Astrocyte of the cerebellum (primary cell): ENCODE results near the gene NAPSA.

ENCODE experiments used
- DNase-seq: peaks from one replicate; pipeline ENCODE4 v3.0.0-alpha.2; 2011; ENCODE audit warnings: low read depth
- H3K4me3 ChIP-seq: 2 replicates; pipeline ENCODE4 v1.5.1; 2011; ENCODE audit warnings: mild to moderate bottlenecking, low read depth, low read length, moderate library complexity
- CTCF ChIP-seq: IDR thresholded peaks from 2 replicates; pipeline ENCODE4 v1.5.1; 2012; ENCODE audit warnings: low read length, low read depth, moderate library complexity, mild to moderate bottlenecking; ENCODE audit errors: missing control alignments
- in situ Hi-C: cut with HindIII; loops from 2 replicates; pipeline ENCODE4 v1.10.0; 2017; ENCODE audit warnings: low sequenced_read_pairs

NAPSA gene

GRCh38 chr19:50318438-50318837 lies 47.0 kb downstream of the NAPSA start:
- no peak overlapping the region for H3K4me3 ChIP-seq
- in situ Hi-C loops: no loop called here
- DNase-seq: no peak

DNA sequence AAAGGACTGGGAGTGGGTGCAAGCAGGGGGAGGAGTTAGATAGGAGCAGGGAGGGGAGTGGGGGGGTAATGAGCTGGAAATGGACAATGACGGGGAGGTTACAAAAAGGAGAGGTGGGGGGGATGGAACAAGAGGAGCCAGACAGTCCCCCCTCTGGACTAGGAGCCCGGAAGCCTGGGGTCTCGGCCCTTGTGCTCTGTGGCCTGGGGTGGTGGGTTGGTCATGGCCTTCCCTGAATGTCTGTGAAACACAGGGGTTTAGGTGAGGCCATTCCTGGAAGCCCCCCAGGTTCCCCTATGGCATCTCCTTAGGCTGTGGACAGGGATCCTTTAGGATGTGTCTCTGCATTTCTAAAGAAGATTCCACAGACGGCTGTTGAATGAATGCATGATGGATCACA lies 48.3 kb downstream of the NAPSA start:
- no peak for DNase-seq
- in situ Hi-C loops: no loop called here
- no peak overlapping the region for H3K4me3 ChIP-seq
- no peak for TF ChIP-seq CTCF

More at GRCh38 chr19:50318438-50318837, 47.0 kb downstream of the NAPSA start:
- no peak for TF ChIP-seq CTCF

GRCh38 chr19:50315773-50316448 lies 49.5 kb downstream of the NAPSA start:
- peak overlapping the region; percentile 3 for H3K4me3 ChIP-seq
- in situ Hi-C loops: no loop called here
- DNase-seq: no peak
- no peak for TF ChIP-seq CTCF

- TF ChIP-seq CTCF: no peak
- in situ Hi-C loops: no loop called here
- no peak overlapping the region for H3K4me3 ChIP-seq
- DNase-seq: no peak
These were observed 50.4 kb downstream of the NAPSA start for GRCh38 chr19:50314724-50315708.

GRCh38 chr19:50313812-50314536 lies 51.5 kb downstream of the NAPSA start:
- no peak for DNase-seq

More at GRCh38 chr19:50313812-50314536, 51.5 kb downstream of the NAPSA start:
- H3K4me3 ChIP-seq: no peak overlapping the region
- in situ Hi-C loops: no loop called here
- no peak for TF ChIP-seq CTCF
